ENCODE measurements around the gene HMGA1. TPM values are rescaled to one million over a fixed set of nuclear protein-coding genes. Genes with fewer than 3 reads are reported as not detected.

HMGA1 gene
- polyA plus RNA-seq, 1 of the 3 experiments (the other 2 are of a cell fraction): 433 TPM

DNA sequence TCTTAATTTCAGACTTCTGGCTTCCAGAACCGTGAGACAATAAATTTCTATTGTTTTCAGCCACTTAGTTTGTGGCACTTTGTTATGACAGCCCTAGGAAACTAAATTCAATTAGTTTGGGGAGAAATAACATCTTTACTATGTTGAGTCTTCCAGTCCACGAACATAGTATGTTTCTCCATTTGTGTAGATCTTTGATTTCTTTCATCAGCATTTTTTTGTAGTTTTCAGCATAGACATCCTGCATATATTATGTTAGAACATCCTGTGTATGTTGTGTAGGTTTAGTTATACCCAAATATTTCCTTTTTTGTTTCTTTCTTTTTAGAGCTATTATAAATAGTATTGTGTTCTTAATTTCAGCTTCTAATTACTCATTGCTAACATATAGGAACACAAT, 18.0 kb upstream of the HMGA1 start:
- Histone ChIP-seq H3K4me1 (ENCODE audit: control insufficient read depth in 1 of 2, insufficient read depth in 2 of 2, low read depth in 1 of 2, low read length in 1 of 2) (peaks cover 6% of the 10 kb centered on the region in 2 experiments; a peak in 2 of 4 replicates), H3K4me3 (ENCODE audit: low read depth in 2 of 2, low read length in 1 of 2) (no peak overlapping the region), H3K79me2 (ENCODE audit: insufficient read depth) (no peaks in the 10 kb centered on the region), H3K9ac (no peak overlapping the region), H3K36me3 (replicated peaks in 1 of 2; ENCODE audit: control insufficient read depth in 1 of 2, insufficient read depth in 2 of 2, low read length in 1 of 2) (no peaks in the 10 kb centered on the region), H3F3A (replicated peaks; ENCODE audit: insufficient read depth) (no peaks in the 10 kb centered on the region), H3K27me3 (ENCODE audit: insufficient read depth) (no peaks in the 10 kb centered on the region), H4K20me1 (ENCODE audit: insufficient read depth) (no peaks in the 10 kb centered on the region), H2AFZ (ENCODE audit: low read depth) (no peak overlapping the region), H3K27ac (ENCODE audit: low read depth in 2 of 2, low read length in 1 of 2) (no peak overlapping the region), H3K9me3 (no peaks in the 10 kb centered on the region), H3K4me2 (no peak overlapping the region), H3K9me2 (no peaks in the 10 kb centered on the region)
- CTCF ChIA-PET: interaction anchor here (2.2 kb wide), 1 partner anchor 23 kb away, joined by 8 read pairs; no protein-coding TSS in a partner anchor
- DNase-seq: no peak
- TF ChIP-seq SIN3A (IDR thresholded peaks at IDR 0.05; ENCODE audit: borderline replicate concordance, low read depth, low read length) (no peak), JUND (IDR thresholded peaks at IDR 0.05) (no peak), TEAD4 (IDR thresholded peaks at IDR 0.05; ENCODE audit: borderline replicate concordance, insufficient read depth) (no peak), YY1 (IDR thresholded peaks at IDR 0.05; ENCODE audit: low read depth) (no peak), REST (IDR thresholded peaks at IDR 0.05; ENCODE audit: low read depth, low read length) (no peak), MEF2A (IDR thresholded peaks at IDR 0.05; ENCODE audit: borderline replicate concordance, low read depth) (no peak), GATA2 (CRISPR knock-in tag; IDR thresholded peaks at IDR 0.05) (no peak), FOXJ3 (CRISPR knock-in tag; IDR thresholded peaks at IDR 0.05) (no peak), EP300 (IDR thresholded peaks at IDR 0.05; ENCODE audit: borderline replicate concordance in 1 of 2, low read depth in 1 of 2, low read length in 1 of 2) (no peak), FOXM1 (IDR thresholded peaks at IDR 0.05; ENCODE audit: low read depth) (no peak), RFX5 (IDR thresholded peaks at IDR 0.05; ENCODE audit: low read length) (no peak), SMC3 (IDR thresholded peaks at IDR 0.05; ENCODE audit: low read depth, low read length) (no peak), RCOR1 (IDR thresholded peaks at IDR 0.05; ENCODE audit: low read length) (no peak), MXI1 (IDR thresholded peaks at IDR 0.05; ENCODE audit: low read depth, low read length) (no peak)
- TF ChIP-seq, protein P1, sequence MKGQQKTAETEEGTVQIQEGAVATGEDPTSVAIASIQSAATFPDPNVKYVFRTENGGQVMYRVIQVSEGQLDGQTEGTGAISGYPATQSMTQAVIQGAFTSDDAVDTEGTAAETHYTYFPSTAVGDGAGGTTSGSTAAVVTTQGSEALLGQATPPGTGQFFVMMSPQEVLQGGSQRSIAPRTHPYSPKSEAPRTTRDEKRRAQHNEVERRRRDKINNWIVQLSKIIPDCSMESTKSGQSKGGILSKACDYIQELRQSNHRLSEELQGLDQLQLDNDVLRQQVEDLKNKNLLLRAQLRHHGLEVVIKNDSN (IDR thresholded peaks at IDR 0.05; ENCODE audit: borderline replicate concordance, low read depth): no peak
- POLR2A ChIA-PET: no interaction called here
- 50% methylated on average over 2 of the region's 2 CpGs for WGBS (ENCODE audit: low lambda C conversion rate)
